ENCODE data around the gene APEX1. TPM values are rescaled to one million over a fixed set of nuclear protein-coding genes. Genes with fewer than 3 reads are reported as not detected.

The APEX1 gene
- total RNA-seq, 1 experiment from 2014 or later: 324 TPM

DNA sequence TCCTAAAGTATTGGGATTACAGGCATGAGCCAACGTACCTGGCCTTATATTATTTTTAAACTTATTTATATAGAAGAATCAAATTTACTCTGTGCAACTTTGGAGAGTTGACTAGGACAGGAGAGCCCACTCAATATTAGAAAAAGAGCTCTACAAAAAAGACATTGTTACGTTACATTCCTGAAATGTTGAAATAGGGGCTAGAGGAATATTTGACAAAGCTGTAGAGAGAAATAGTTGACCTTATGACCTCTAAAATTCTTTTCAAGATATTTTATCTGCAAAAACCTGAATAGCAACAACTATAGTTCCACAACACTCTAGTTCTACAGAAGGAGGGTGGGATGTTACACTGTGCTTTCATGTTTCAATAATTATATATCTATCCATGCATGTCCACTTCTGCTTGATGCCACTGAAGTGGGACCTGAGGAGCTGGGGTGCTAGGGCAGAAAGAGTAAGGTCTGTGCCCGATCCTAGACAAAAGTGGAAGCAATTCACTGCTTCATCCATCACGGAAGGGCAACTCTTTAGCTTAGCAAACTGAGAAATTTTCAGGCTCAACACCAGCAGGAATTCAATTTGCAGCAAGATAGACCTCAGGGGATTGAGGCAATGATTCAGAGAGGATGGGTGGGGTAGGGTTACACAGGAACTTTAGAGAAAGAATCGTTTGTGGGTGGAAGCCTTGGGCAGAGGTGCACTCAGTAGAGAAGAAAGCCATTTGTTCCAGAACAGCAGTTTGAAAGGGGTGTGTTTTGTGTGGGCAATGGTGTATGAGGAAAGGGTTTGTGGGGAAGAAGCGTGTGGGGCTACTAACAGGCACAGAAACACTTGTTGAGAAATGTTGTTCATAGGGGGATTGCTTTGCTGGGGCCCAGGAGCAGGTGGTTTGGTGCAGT, 34.3 kb downstream of the APEX1 start:
- Mint-ChIP-seq H3K4me3 (no peak overlapping the region), H3K36me3 (peaks cover under 1% of the 10 kb centered on the region; the same call in 1 of the 2 replicates), H3K4me1 (peaks cover 48% of the 10 kb centered on the region), H3K9me3 (peaks cover 11% of the 10 kb centered on the region), H3K27me3 (ENCODE audit: low read depth) (no peaks in the 10 kb centered on the region; the same call in 1 of the 2 replicates), H3K27ac (no peak overlapping the region; the same call in 1 of the 2 replicates)
- ChIA-PET POLR2A (interaction anchor here (0.9 kb wide), 1 partner anchor 118 kb away, joined by 3 read pairs; no protein-coding TSS in a partner anchor), CTCF (interaction anchor here (5.8 kb wide), 1 partner anchor 119 kb away, joined by 64 read pairs; no protein-coding TSS in a partner anchor)
- TF ChIP-seq CREM (CRISPR knock-in tag; IDR thresholded peaks at IDR 0.05) (no peak), NFE2L1 (CRISPR knock-in tag; IDR thresholded peaks at IDR 0.05) (no peak), CREB1 (CRISPR knock-in tag; IDR thresholded peaks at IDR 0.05) (no peak), IRF2 (CRISPR knock-in tag; IDR thresholded peaks at IDR 0.05; ENCODE audit: borderline replicate concordance, low read depth) (no peak), MXD4 (CRISPR knock-in tag; IDR thresholded peaks at IDR 0.05; ENCODE audit: borderline replicate concordance) (no peak), SMAD3 (CRISPR knock-in tag; IDR thresholded peaks at IDR 0.05; ENCODE audit: borderline replicate concordance) (no peak), SMAD4 (CRISPR knock-in tag; IDR thresholded peaks at IDR 0.05) (no peak), ZBTB21 (CRISPR knock-in tag; IDR thresholded peaks at IDR 0.05; ENCODE audit: borderline replicate concordance) (no peak), IRF1 (CRISPR knock-in tag; IDR thresholded peaks at IDR 0.05) (no peak), E2F1 (CRISPR knock-in tag; IDR thresholded peaks at IDR 0.05) (no peak), ZBTB43 (CRISPR knock-in tag; IDR thresholded peaks at IDR 0.05) (no peak), ELF4 (CRISPR knock-in tag; IDR thresholded peaks at IDR 0.05; ENCODE audit: low read depth) (no peak), HMGA2 (CRISPR knock-in tag; IDR thresholded peaks at IDR 0.05) (no peak), SOX15 (CRISPR knock-in tag; IDR thresholded peaks at IDR 0.05) (no peak)
- TF ChIP-seq, protein P1, sequence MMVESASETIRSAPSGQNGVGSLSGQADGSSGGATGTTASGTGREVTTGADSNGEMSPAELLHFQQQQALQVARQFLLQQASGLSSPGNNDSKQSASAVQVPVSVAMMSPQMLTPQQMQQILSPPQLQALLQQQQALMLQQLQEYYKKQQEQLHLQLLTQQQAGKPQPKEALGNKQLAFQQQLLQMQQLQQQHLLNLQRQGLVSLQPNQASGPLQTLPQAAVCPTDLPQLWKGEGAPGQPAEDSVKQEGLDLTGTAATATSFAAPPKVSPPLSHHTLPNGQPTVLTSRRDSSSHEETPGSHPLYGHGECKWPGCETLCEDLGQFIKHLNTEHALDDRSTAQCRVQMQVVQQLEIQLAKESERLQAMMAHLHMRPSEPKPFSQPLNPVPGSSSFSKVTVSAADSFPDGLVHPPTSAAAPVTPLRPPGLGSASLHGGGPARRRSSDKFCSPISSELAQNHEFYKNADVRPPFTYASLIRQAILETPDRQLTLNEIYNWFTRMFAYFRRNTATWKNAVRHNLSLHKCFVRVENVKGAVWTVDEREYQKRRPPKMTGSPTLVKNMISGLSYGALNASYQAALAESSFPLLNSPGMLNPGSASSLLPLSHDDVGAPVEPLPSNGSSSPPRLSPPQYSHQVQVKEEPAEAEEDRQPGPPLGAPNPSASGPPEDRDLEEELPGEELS (CRISPR knock-in tag; IDR thresholded peaks at IDR 0.05): no peak
- TF ChIP-seq, protein P2, sequence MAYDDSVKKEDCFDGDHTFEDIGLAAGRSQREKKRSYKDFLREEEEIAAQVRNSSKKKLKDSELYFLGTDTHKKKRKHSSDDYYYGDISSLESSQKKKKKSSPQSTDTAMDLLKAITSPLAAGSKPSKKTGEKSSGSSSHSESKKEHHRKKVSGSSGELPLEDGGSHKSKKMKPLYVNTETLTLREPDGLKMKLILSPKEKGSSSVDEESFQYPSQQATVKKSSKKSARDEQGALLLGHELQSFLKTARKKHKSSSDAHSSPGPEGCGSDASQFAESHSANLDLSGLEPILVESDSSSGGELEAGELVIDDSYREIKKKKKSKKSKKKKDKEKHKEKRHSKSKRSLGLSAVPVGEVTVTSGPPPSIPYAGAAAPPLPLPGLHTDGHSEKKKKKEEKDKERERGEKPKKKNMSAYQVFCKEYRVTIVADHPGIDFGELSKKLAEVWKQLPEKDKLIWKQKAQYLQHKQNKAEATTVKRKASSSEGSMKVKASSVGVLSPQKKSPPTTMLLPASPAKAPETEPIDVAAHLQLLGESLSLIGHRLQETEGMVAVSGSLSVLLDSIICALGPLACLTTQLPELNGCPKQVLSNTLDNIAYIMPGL (CRISPR knock-in tag; IDR thresholded peaks at IDR 0.05): no peak
- TF ChIP-seq, protein P3, sequence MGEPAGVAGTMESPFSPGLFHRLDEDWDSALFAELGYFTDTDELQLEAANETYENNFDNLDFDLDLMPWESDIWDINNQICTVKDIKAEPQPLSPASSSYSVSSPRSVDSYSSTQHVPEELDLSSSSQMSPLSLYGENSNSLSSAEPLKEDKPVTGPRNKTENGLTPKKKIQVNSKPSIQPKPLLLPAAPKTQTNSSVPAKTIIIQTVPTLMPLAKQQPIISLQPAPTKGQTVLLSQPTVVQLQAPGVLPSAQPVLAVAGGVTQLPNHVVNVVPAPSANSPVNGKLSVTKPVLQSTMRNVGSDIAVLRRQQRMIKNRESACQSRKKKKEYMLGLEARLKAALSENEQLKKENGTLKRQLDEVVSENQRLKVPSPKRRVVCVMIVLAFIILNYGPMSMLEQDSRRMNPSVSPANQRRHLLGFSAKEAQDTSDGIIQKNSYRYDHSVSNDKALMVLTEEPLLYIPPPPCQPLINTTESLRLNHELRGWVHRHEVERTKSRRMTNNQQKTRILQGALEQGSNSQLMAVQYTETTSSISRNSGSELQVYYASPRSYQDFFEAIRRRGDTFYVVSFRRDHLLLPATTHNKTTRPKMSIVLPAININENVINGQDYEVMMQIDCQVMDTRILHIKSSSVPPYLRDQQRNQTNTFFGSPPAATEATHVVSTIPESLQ (CRISPR knock-in tag; IDR thresholded peaks at IDR 0.05): no peak
- DNase-seq (ENCODE audit: low spot score) (no peak), ATAC-seq (no peak)
